Thymus (tissue), 11 donors: ENCODE results near the gene ARHGAP15. TPM values are rescaled to one million over a fixed set of nuclear protein-coding genes. Genes with fewer than 3 reads are reported as not detected.

Experiments used
- DNase-seq, 9 donors: peaks; one replicate each; pipeline ENCODE4 v3.0.0-alpha.2; 2013; ENCODE audit warnings: low spot score in 9 of 9, low read depth in 6 of 9, missing footprints in 1 of 9
- H3K27ac ChIP-seq, 2 donors: one replicate each; pipeline ENCODE4 v1.5.1; 2013; ENCODE audit warnings: control low read depth in 1 of 2, low read depth in 1 of 2, low read length in 1 of 2, mild to moderate bottlenecking in 1 of 2, moderate library complexity in 1 of 2
- H3K27me3 ChIP-seq, 2 donors: one replicate each; pipeline ENCODE4 v1.5.1; 2013; ENCODE audit warnings: low read length in 1 of 2; ENCODE audit not compliant: control insufficient read depth in 2 of 2, insufficient read depth in 1 of 2
- H3K36me3 ChIP-seq, 2 donors: one replicate each; pipeline ENCODE4 v1.5.1; 2013; ENCODE audit warnings: low read length in 1 of 2, mild to moderate bottlenecking in 1 of 2, moderate library complexity in 1 of 2; ENCODE audit not compliant: control insufficient read depth in 2 of 2, insufficient read depth in 2 of 2
- H3K4me1 ChIP-seq, 2 donors: one replicate each; pipeline ENCODE4 v1.5.1; 2013; ENCODE audit warnings: low read length in 2 of 2; ENCODE audit not compliant: control insufficient read depth in 2 of 2, insufficient read depth in 2 of 2
- H3K4me3 ChIP-seq, 2 donors: one replicate each; pipeline ENCODE4 v1.5.1; 2013; ENCODE audit warnings: low read length in 2 of 2, control low read depth in 1 of 2, mild to moderate bottlenecking in 1 of 2
- H3K9me3 ChIP-seq, 2 donors: one replicate each; pipeline ENCODE4 v1.5.1; 2013; ENCODE audit warnings: low read length in 1 of 2, mild to moderate bottlenecking in 1 of 2; ENCODE audit not compliant: control insufficient read depth in 2 of 2, insufficient read depth in 1 of 2
- WGBS: extraction: QIAGEN DNeasy Blood & Tissue Kit; methylation state at CpG from one replicate; pipeline ENCODE4 v1.1.7; 2013; 5-methylcytosine and 5-hydroxymethylcytosine counted together
- polyA plus RNA-seq: library from polyadenylated mRNA; stranded (reverse); fragments of 200-250 nt; gene quantifications from one replicate; pipeline ENCODE4 v1.2.3, GENCODE V29; 2013
- total RNA-seq: library from RNA; stranded (reverse); fragments of 120-200 nt; gene quantifications from one replicate; pipeline ENCODE4 v1.2.4, GENCODE V29; 2013
- donor health status: healthy.

ARHGAP15 gene
- total and polyA plus RNA-seq, 2 donors = 55.8 to 182 TPM

DNA sequence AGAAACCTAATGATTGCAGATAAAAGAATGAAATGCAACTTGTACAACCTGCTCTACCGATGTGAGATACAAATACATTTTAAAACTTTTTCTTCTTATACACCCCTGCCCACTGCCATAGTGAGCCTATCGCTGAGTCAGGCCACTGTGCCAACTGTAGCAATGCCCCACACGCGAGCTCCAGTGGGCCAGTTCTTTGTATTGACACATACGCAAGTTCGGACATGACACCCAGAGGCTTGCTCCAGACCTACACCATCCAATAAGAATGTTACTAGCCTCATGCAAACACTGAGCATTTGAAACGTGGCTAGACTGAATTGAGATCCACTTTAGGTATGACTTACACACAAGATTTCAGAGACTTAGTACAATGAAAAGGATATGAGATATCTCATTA, 340.1 kb downstream of the ARHGAP15 start:
- Histone ChIP-seq H3K4me3 (no peak overlapping the region), H3K27ac (no peak overlapping the region), H3K4me1 (no peaks in the 10 kb centered on the region), H3K27me3 (no peaks in the 10 kb centered on the region), H3K36me3 (peaks cover 0 to 6% of the 10 kb centered on the region in 2 donors), H3K9me3 (no peaks in the 10 kb centered on the region)
- WGBS = 98% methylated on average over 7 of the region's 7 CpGs
- DNase-seq = no peak

DNA sequence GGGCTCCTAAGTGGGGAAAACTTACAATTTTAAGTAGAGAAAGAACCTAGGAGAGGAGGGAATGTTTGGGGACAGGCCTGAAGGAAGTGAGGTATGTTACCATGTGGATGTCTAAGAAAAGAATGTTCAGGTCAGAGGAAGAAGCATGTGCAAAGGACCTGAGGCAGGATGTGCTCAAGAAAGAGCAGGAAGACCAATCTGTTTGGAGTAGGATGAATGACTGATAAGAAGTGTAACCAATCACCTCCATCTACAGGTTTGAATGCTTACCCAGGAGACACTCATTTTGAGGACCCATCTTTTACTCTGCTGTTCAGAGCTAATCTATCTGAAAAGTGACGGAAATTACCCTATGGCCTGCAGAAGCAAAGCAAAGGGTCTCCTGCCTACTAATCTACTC, 342.3 kb downstream of the ARHGAP15 start:
- H3K4me3 ChIP-seq = no peak overlapping the region
- no peaks in the 10 kb centered on the region for H3K9me3 ChIP-seq
- H3K27ac ChIP-seq = no peak overlapping the region
- no peak for DNase-seq
- H3K36me3 ChIP-seq = peaks cover 4 to 6% of the 10 kb centered on the region in 2 donors
- WGBS = 100% methylated on average over 1 of the region's 1 CpG
- no peaks in the 10 kb centered on the region for H3K27me3 ChIP-seq
- peaks cover 0 to 8% of the 10 kb centered on the region in 2 donors for H3K4me1 ChIP-seq

DNA sequence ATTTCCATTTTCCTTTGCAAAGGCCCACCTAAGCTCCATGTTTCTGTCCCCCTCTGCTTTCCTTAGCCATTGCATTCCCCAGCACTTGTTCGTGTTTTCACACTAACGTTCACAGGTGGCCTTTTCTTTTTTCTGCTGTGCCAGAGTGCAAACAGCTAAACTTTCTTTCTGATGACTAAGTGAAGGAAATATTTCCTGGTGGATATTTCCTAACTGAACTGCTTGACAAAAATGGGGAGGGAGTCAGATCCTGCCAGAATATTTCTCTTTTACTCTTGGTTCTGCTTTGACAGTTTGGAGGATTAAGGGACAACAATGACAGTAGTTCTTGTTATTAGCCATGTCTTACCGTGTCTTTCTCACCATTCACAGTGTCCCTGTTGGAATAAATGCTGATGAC, 344.0 kb downstream of the ARHGAP15 start:
- no peaks in the 10 kb centered on the region for H3K27me3 ChIP-seq
- 97% methylated on average over 3 of the region's 3 CpGs for WGBS
- no peak overlapping the region for H3K4me3 ChIP-seq
- DNase-seq = no peak
- peaks cover 4 to 6% of the 10 kb centered on the region in 2 donors for H3K36me3 ChIP-seq
- H3K4me1 ChIP-seq = peaks cover 0 to 8% of the 10 kb centered on the region in 2 donors
- H3K27ac ChIP-seq = no peak overlapping the region
- H3K9me3 ChIP-seq = no peaks in the 10 kb centered on the region

DNA sequence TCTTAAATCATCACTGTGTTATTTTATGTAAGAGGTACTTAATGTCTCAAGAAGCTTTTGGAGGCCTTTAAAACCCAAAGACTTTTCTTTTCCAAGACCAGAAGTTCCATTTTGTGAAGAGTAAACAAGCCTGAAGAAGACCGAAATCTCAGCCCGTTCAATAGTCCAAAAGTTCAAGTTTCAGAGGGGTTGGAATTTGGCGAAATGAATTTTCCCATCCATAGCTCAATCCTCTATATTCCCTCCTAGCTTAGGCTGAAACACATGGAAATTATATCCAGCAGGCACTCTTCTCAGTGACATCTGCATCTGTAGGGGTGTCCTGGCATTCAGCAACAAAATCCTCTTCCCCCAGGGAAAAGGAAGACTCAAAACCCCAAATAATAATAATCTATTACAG, 344.6 kb downstream of the ARHGAP15 start:
- Histone ChIP-seq H3K4me1 (peaks cover 0 to 8% of the 10 kb centered on the region in 2 donors), H3K27ac (no peak overlapping the region), H3K27me3 (no peaks in the 10 kb centered on the region), H3K9me3 (no peaks in the 10 kb centered on the region), H3K4me3 (no peak overlapping the region), H3K36me3 (peaks cover 4 to 6% of the 10 kb centered on the region in 2 donors)
- no peak for DNase-seq
- 98% methylated on average over 3 of the region's 3 CpGs for WGBS

DNA sequence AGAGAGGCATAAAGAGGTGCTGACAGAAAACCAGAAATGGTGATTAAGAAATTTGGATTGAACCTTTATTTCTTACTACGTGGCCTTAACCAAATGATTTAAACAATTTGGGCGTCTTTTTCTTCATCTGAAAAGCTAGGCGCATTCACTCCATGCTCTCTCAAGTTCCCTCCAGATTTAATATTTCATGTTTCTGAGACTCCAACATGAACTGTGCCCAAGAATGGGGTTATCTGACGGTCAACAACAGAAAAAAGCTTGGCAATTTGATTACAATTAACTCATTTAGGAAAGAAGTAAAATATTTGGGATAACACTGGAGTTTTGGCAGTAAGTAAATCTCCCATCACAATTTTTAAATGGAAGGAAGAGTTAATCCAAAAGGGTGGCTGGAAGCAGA, 345.4 kb downstream of the ARHGAP15 start:
- Histone ChIP-seq H3K36me3 (peaks cover 4 to 6% of the 10 kb centered on the region in 2 donors), H3K4me3 (no peak overlapping the region), H3K9me3 (no peaks in the 10 kb centered on the region), H3K27ac (no peak overlapping the region), H3K27me3 (no peaks in the 10 kb centered on the region), H3K4me1 (peaks cover 0 to 8% of the 10 kb centered on the region in 2 donors)
- 98% methylated on average over 4 of the region's 4 CpGs for WGBS
- no peak for DNase-seq

DNA sequence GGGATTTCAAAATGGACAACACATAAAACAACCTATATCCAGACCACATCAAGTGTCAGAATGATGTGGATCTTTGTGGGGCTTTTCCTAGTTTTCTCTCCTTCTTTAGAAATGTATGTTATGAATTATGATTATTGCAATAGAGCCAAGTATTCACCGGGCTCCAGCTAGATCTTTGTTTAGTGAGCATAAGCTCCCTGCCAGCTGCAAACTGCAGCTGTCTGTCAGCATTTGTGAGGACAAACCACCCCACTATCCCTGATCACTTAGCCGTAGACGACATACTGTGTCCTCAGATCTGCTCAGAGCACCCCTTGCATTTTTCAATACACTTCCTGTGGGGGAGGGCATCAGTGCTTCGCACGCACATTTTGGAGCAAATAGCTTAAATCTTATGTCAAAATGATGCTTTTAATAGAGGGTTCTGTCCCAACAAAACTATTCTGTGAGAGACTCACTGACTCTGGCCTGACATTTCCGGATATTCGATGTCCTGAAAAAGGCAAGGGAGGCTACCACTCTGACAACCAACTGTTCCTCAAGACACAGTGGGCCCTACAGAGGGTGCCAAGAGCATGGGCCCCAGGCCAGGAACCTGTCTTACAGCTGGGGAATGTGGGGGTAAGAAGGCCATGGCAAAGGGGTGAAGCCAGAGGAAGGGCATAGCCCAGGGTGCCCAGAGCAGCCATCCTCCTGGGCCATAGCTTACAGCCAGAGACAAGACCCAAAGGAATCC, 346.0 kb downstream of the ARHGAP15 start:
- peaks cover 4 to 6% of the 10 kb centered on the region in 2 donors for H3K36me3 ChIP-seq
- peaks cover 0 to 8% of the 10 kb centered on the region in 2 donors for H3K4me1 ChIP-seq
- no peak overlapping the region for H3K4me3 ChIP-seq
- H3K9me3 ChIP-seq = no peaks in the 10 kb centered on the region
- WGBS = 86% methylated on average over 7 of the region's 7 CpGs
- H3K27me3 ChIP-seq = no peaks in the 10 kb centered on the region
- H3K27ac ChIP-seq = no peak overlapping the region
- peak in 2 of 9 donors; percentile 4 to 15 for DNase-seq

DNA sequence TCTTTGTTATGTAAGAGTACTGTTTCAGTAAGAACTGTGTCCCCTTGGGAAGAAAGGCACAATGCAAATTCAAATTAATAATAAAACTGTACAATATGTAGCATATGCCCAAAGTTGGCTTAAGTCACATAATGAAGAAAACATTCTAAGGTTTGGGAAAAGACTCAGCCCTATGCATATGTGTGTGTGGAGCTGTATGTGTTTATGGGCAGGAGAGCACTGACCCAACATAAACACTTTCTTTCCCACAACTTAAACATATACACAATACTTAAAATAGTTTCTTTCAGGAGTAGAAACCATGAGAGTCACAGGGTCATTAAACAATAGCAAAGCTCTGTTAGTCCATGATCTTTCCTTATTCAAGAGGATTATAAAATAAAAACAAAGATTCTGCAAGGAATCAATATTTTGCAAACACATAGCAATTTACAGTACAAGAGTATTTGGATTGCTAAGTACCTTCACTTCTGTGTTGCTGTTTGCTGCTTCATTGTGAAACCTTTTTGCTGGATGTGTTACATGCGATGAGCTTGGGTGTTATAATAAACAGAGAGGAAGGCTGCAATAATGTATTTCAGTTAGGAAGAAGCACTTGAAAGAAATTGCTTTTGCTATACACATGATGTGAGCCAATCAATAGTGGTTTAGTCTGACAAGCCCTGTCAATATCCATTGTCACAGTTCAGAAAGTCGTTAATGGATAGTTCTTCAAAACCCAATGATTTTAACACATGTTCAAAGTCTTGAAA, 347.3 kb downstream of the ARHGAP15 start:
- WGBS = 99% methylated on average over 2 of the region's 2 CpGs
- Histone ChIP-seq H3K36me3 (peaks cover 4 to 5% of the 10 kb centered on the region in 2 donors), H3K27me3 (no peaks in the 10 kb centered on the region), H3K9me3 (no peaks in the 10 kb centered on the region), H3K27ac (no peak overlapping the region), H3K4me3 (no peak overlapping the region), H3K4me1 (peaks cover 0 to 8% of the 10 kb centered on the region in 2 donors)
- no peak for DNase-seq

DNA sequence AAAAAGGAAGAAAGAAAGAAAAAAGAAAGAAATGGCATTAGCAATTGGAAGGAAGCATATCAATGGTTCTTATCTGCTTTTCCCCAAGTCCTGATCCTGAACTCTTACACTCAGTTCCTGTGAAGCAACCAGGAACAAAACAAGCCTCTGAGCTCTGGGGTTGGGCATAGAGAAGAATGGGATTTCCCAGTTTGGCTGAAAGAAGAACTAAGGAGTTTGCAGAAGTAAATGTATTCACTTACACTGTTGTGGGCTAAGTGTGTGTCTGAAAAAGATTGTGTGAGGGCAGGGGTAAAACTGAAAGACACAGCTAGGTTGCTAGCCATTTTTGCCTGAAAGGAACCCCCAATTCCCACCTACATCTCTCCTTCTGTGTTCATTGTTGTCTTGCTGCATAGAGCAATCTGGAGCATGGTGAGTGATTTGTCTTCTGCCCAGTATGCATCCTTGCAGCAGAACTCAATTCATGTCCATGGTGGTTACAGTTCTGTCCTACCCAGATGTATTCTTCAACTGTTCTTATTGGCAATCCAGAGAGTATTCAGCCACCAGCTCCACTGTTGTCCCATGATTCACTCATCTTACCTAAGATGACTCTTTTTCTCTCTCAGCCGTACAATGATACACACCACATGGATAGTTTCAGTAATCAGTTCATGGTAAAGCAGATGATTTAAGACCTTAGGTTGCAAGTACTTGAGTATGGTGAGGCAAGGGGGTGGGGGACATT, 348.7 kb downstream of the ARHGAP15 start:
- H3K27me3 ChIP-seq = no peaks in the 10 kb centered on the region
- peaks cover 0 to 4% of the 10 kb centered on the region in 2 donors for H3K36me3 ChIP-seq
- H3K27ac ChIP-seq = no peak overlapping the region
- WGBS = 100% methylated on average over 1 of the region's 1 CpG
- H3K9me3 ChIP-seq = no peaks in the 10 kb centered on the region
- H3K4me1 ChIP-seq = peaks cover 0 to 8% of the 10 kb centered on the region in 2 donors
- H3K4me3 ChIP-seq = no peak overlapping the region
- peak in 1 of 9 donors; percentile 13 for DNase-seq

DNA sequence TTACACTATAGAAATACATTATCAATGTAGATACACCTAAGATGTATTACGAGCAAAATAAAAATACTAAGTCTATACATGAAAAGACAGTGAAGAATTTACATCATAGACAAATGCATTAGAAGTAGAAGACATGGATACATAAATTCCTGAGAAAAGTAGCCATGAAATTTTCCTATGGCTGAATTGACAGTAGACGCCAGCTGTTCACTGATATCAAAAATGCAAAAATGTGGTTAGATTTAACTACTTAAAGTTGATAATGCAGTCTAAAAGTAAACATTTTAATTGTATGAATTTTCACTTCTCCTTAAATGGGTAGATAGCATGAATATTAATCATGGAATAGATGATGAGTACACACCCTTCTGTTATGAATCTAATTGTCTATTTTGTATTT, 350.9 kb downstream of the ARHGAP15 start:
- Histone ChIP-seq H3K36me3 (peaks cover 0 to 4% of the 10 kb centered on the region in 2 donors), H3K4me1 (peaks cover 0 to 6% of the 10 kb centered on the region in 2 donors), H3K9me3 (no peaks in the 10 kb centered on the region), H3K27ac (no peak overlapping the region), H3K4me3 (no peak overlapping the region), H3K27me3 (no peaks in the 10 kb centered on the region)
- 98% methylated on average over 2 of the region's 2 CpGs for WGBS
- no peak for DNase-seq
